Measurements from ENCODE around the gene GPR17.

The GPR17 gene

DNA sequence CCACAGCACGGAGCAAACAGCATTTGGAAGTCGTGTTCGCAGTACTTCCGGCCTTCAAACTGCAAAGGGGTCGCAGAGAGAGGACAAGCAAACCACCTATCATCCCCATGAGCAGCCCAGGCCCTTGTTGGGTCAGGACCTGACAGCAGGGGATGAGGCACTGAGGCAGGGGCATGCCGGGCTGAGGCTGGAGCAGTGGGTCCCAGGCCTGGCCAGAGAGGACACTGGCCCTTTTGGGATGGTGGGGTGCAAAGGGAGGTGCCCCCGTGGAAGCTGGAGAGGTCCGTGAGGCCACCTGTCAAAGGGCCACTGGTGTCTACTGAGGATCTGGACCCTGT is 8.9 kb downstream of the GPR17 start:
- H3K4ac ChIP-seq (ENCODE audit: low read depth, low read length) = no peak overlapping the region
- DNase-seq = no peak
- no peak overlapping the region for H3K18ac ChIP-seq (ENCODE audit: low read length)
- no peaks in the 10 kb centered on the region for H3K27me3 ChIP-seq (ENCODE audit: insufficient read depth, low read length)
- peaks cover 0 to 2% of the 10 kb centered on the region in 2 experiments for H3K36me3 ChIP-seq (ENCODE audit: control insufficient read depth in 1 of 2, insufficient read depth in 2 of 2, low read length in 2 of 2)
- H4K91ac ChIP-seq (ENCODE audit: low read depth, low read length) = no peak overlapping the region
- H3K9ac ChIP-seq (ENCODE audit: low read length) = no peak overlapping the region
- H3K79me1 ChIP-seq (ENCODE audit: low read length) = peaks cover 2% of the 10 kb centered on the region
- no peak overlapping the region for H3K27ac ChIP-seq (ENCODE audit: low read depth, low read length)
- H2BK120ac ChIP-seq (ENCODE audit: insufficient read depth, low read length, poor library complexity) = no peak overlapping the region
- no peak overlapping the region for H3K14ac ChIP-seq (ENCODE audit: low read length)
- no peak overlapping the region for H4K12ac ChIP-seq (ENCODE audit: low read depth, low read length)
- H3K79me2 ChIP-seq (ENCODE audit: control insufficient read depth, insufficient read depth, low read length, poor library complexity) = no peaks in the 10 kb centered on the region
- no CpG with 5 or more reads among the region's 8 CpGs for WGBS (ENCODE audit: extremely low coverage, insufficient coverage, insufficient read length)
- no peak overlapping the region for H3K23ac ChIP-seq (ENCODE audit: low read length)
- H3K4me3 ChIP-seq (ENCODE audit: low read depth, low read length) = no peak overlapping the region
- no peak overlapping the region for H2BK5ac ChIP-seq (ENCODE audit: low read depth, low read length, poor library complexity)
- H2AK5ac ChIP-seq (ENCODE audit: low read length) = no peak overlapping the region
- no peak overlapping the region for H3K4me2 ChIP-seq (ENCODE audit: low read length)
- no peak overlapping the region for H2BK12ac ChIP-seq (ENCODE audit: low read length)
- H2AFZ ChIP-seq (ENCODE audit: insufficient read depth, low read length, poor library complexity) = no peak overlapping the region
- H4K8ac ChIP-seq (ENCODE audit: low read depth, low read length) = no peak overlapping the region
- H3K9me3 ChIP-seq (ENCODE audit: insufficient read depth, low read depth, low read length) = peaks cover 4% of the 10 kb centered on the region
- H3K4me1 ChIP-seq (ENCODE audit: control insufficient read depth in 1 of 2, insufficient read depth in 2 of 2, low read length in 2 of 2) = peaks cover 19 to 24% of the 10 kb centered on the region in 2 experiments

GRCh38 chr2:127655209-127656073 is 9.5 kb downstream of the GPR17 start:
- no peak overlapping the region for H4K12ac ChIP-seq (ENCODE audit: low read depth, low read length)
- no peak overlapping the region for H2AK5ac ChIP-seq (ENCODE audit: low read length)
- H3K79me1 ChIP-seq (ENCODE audit: low read length) = peaks cover 2% of the 10 kb centered on the region
- DNase-seq = no peak
- no peak overlapping the region for H3K23ac ChIP-seq (ENCODE audit: low read length)
- no CpG with 5 or more reads among the region's 16 CpGs for WGBS (ENCODE audit: extremely low coverage, insufficient coverage, insufficient read length)
- peaks cover 19 to 24% of the 10 kb centered on the region in 2 experiments for H3K4me1 ChIP-seq (ENCODE audit: control insufficient read depth in 1 of 2, insufficient read depth in 2 of 2, low read length in 2 of 2)
- peaks cover 0 to 2% of the 10 kb centered on the region in 2 experiments for H3K36me3 ChIP-seq (ENCODE audit: control insufficient read depth in 1 of 2, insufficient read depth in 2 of 2, low read length in 2 of 2)
- H4K91ac ChIP-seq (ENCODE audit: low read depth, low read length) = no peak overlapping the region
- H3K9ac ChIP-seq (ENCODE audit: low read length) = no peak overlapping the region
- H3K4me3 ChIP-seq (ENCODE audit: low read depth, low read length) = no peak overlapping the region
- no peak overlapping the region for H2BK5ac ChIP-seq (ENCODE audit: low read depth, low read length, poor library complexity)
- H3K27me3 ChIP-seq (ENCODE audit: insufficient read depth, low read length) = no peaks in the 10 kb centered on the region
- no peak overlapping the region for H2BK12ac ChIP-seq (ENCODE audit: low read length)
- H3K4ac ChIP-seq (ENCODE audit: low read depth, low read length) = no peak overlapping the region
- no peak overlapping the region for H2AFZ ChIP-seq (ENCODE audit: insufficient read depth, low read length, poor library complexity)
- no peak overlapping the region for H2BK120ac ChIP-seq (ENCODE audit: insufficient read depth, low read length, poor library complexity)
- H3K9me3 ChIP-seq (ENCODE audit: insufficient read depth, low read depth, low read length) = peaks cover 7% of the 10 kb centered on the region
- no peak overlapping the region for H4K8ac ChIP-seq (ENCODE audit: low read depth, low read length)
- no peak overlapping the region for H3K27ac ChIP-seq (ENCODE audit: low read depth, low read length)
- no peak overlapping the region for H3K18ac ChIP-seq (ENCODE audit: low read length)
- H3K79me2 ChIP-seq (ENCODE audit: control insufficient read depth, insufficient read depth, low read length, poor library complexity) = no peaks in the 10 kb centered on the region
- no peak overlapping the region for H3K4me2 ChIP-seq (ENCODE audit: low read length)
- H3K14ac ChIP-seq (ENCODE audit: low read length) = no peak overlapping the region

- Histone ChIP-seq H3K4me2 (ENCODE audit: low read length) (no peak overlapping the region), H2BK120ac (ENCODE audit: insufficient read depth, low read length, poor library complexity) (no peak overlapping the region), H3K27me3 (ENCODE audit: insufficient read depth, low read length) (no peaks in the 10 kb centered on the region), H2BK5ac (ENCODE audit: low read depth, low read length, poor library complexity) (no peak overlapping the region), H3K79me2 (ENCODE audit: control insufficient read depth, insufficient read depth, low read length, poor library complexity) (peaks cover 2% of the 10 kb centered on the region), H3K36me3 (ENCODE audit: control insufficient read depth in 1 of 2, insufficient read depth in 2 of 2, low read length in 2 of 2) (peaks cover 0 to 2% of the 10 kb centered on the region in 2 experiments), H4K8ac (ENCODE audit: low read depth, low read length) (no peak overlapping the region), H3K23ac (ENCODE audit: low read length) (no peak overlapping the region), H4K91ac (ENCODE audit: low read depth, low read length) (no peak overlapping the region), H3K4me1 (ENCODE audit: control insufficient read depth in 1 of 2, insufficient read depth in 2 of 2, low read length in 2 of 2) (peaks cover 24 to 28% of the 10 kb centered on the region in 2 experiments), H3K9me3 (ENCODE audit: insufficient read depth, low read depth, low read length) (peaks cover 7% of the 10 kb centered on the region), H3K27ac (ENCODE audit: low read depth, low read length) (no peak overlapping the region), H4K12ac (ENCODE audit: low read depth, low read length) (no peak overlapping the region), H2AK5ac (ENCODE audit: low read length) (no peak overlapping the region), H3K18ac (ENCODE audit: low read length) (no peak overlapping the region), H2BK12ac (ENCODE audit: low read length) (no peak overlapping the region), H2AFZ (ENCODE audit: insufficient read depth, low read length, poor library complexity) (no peak overlapping the region), H3K9ac (ENCODE audit: low read length) (no peak overlapping the region), H3K4ac (ENCODE audit: low read depth, low read length) (no peak overlapping the region), H3K14ac (ENCODE audit: low read length) (no peak overlapping the region), H3K4me3 (ENCODE audit: low read depth, low read length) (no peak overlapping the region), H3K79me1 (ENCODE audit: low read length) (peaks cover 10% of the 10 kb centered on the region)
- no peak for DNase-seq
- no CpG with 5 or more reads among the region's 15 CpGs for WGBS (ENCODE audit: extremely low coverage, insufficient coverage, insufficient read length)
Observed at GRCh38 chr2:127656569-127657231, 10.7 kb downstream of the GPR17 start.

GRCh38 chr2:127657232-127657595 is 11.3 kb downstream of the GPR17 start:
- no peak overlapping the region for H4K8ac ChIP-seq (ENCODE audit: low read depth, low read length)
- no CpG with 5 or more reads among the region's 17 CpGs for WGBS (ENCODE audit: extremely low coverage, insufficient coverage, insufficient read length)
- H3K4me2 ChIP-seq (ENCODE audit: low read length) = no peak overlapping the region
- H2BK12ac ChIP-seq (ENCODE audit: low read length) = no peak overlapping the region
- no peak overlapping the region for H3K27ac ChIP-seq (ENCODE audit: low read depth, low read length)
- H3K36me3 ChIP-seq (ENCODE audit: control insufficient read depth in 1 of 2, insufficient read depth in 2 of 2, low read length in 2 of 2) = peaks cover 0 to 2% of the 10 kb centered on the region in 2 experiments
- no peak overlapping the region for H3K4me3 ChIP-seq (ENCODE audit: low read depth, low read length)
- H3K9me3 ChIP-seq (ENCODE audit: insufficient read depth, low read depth, low read length) = peaks cover 7% of the 10 kb centered on the region
- no peak overlapping the region for H4K91ac ChIP-seq (ENCODE audit: low read depth, low read length)
- no peak overlapping the region for H2BK120ac ChIP-seq (ENCODE audit: insufficient read depth, low read length, poor library complexity)
- H2AFZ ChIP-seq (ENCODE audit: insufficient read depth, low read length, poor library complexity) = no peak overlapping the region
- no peak overlapping the region for H2AK5ac ChIP-seq (ENCODE audit: low read length)
- peaks cover 15% of the 10 kb centered on the region for H3K79me1 ChIP-seq (ENCODE audit: low read length)
- H3K79me2 ChIP-seq (ENCODE audit: control insufficient read depth, insufficient read depth, low read length, poor library complexity) = peaks cover 4% of the 10 kb centered on the region
- H3K14ac ChIP-seq (ENCODE audit: low read length) = no peak overlapping the region
- H3K27me3 ChIP-seq (ENCODE audit: insufficient read depth, low read length) = no peaks in the 10 kb centered on the region
- no peak overlapping the region for H3K23ac ChIP-seq (ENCODE audit: low read length)
- no peak overlapping the region for H3K9ac ChIP-seq (ENCODE audit: low read length)
- H4K12ac ChIP-seq (ENCODE audit: low read depth, low read length) = no peak overlapping the region
- H2BK5ac ChIP-seq (ENCODE audit: low read depth, low read length, poor library complexity) = no peak overlapping the region
- no peak for DNase-seq
- peaks cover 25 to 28% of the 10 kb centered on the region in 2 experiments for H3K4me1 ChIP-seq (ENCODE audit: control insufficient read depth in 1 of 2, insufficient read depth in 2 of 2, low read length in 2 of 2)
- H3K4ac ChIP-seq (ENCODE audit: low read depth, low read length) = no peak overlapping the region
- no peak overlapping the region for H3K18ac ChIP-seq (ENCODE audit: low read length)

Data from trophoblast cell (in vitro differentiated cells and primary cell).